Heart left ventricle (tissue), 16 donors: ENCODE results near the gene ABCA13. TPM values are rescaled to one million over a fixed set of nuclear protein-coding genes. Genes with fewer than 3 reads are reported as not detected.

Source experiments
- ATAC-seq, 4 donors: fragments of 200-7000 bp; cut with Tn5 transposase; one replicate each; pipeline ENCODE4 v1.9.1; 2020 to 2022; ENCODE audit warnings: moderate library complexity in 4 of 4, mild to moderate bottlenecking in 3 of 4, moderate number of reproducible peaks in 1 of 4
- DNase-seq, 5 donors: peaks; one replicate each; pipeline ENCODE4 v3.0.0-alpha.2; 2020
- H3K27ac ChIP-seq, 12 donors: fragments of 200-600 bp; sonication (generic) in 4 of 12; one replicate each; pipeline versions ENCODE4 v1.5.0 to v1.8.0; 2016 to 2022; ENCODE audit warnings: mild to moderate bottlenecking in 2 of 12
- H3K27me3 ChIP-seq, 9 donors: fragments of 200-600 bp; sonication (generic) in 2 of 9; one replicate each; pipeline versions ENCODE4 v1.5.1 to v1.8.0; 2016 to 2022; ENCODE audit warnings: mild to moderate bottlenecking in 3 of 9
- H3K36me3 ChIP-seq, 9 donors: fragments of 200-600 bp; sonication (generic) in 2 of 9; one replicate each; pipeline versions ENCODE4 v1.5.0 to v1.8.0; 2018 to 2022; ENCODE audit warnings: mild to moderate bottlenecking in 2 of 9
- H3K4me1 ChIP-seq, 12 donors: fragments of 200-600 bp; sonication (generic) in 4 of 12; one replicate each; pipeline versions ENCODE4 v1.5.0 to v1.8.0; 2016 to 2022; ENCODE audit warnings: mild to moderate bottlenecking in 3 of 12
- H3K4me3 ChIP-seq, 12 donors: fragments of 200-600 bp; sonication (generic) in 4 of 12; one replicate each; pipeline versions ENCODE4 v1.5.0 to v1.8.0; 2017 to 2022; ENCODE audit warnings: mild to moderate bottlenecking in 9 of 12, moderate library complexity in 4 of 12
- H3K9me3 ChIP-seq, 12 donors: fragments of 200-600 bp; sonication (generic) in 4 of 12; one replicate each; pipeline versions ENCODE4 v1.5.0 to v1.8.0; 2016 to 2022; ENCODE audit warnings: mild to moderate bottlenecking in 1 of 12
- POLR2A ChIP-seq, 2 donors: fragments of 450-650 bp; IDR thresholded peaks; one replicate each; pipeline ENCODE4 v1.6.1; 2017; ENCODE audit warnings: antibody characterized with exemption in 2 of 2, mild to moderate bottlenecking in 2 of 2, moderate library complexity in 2 of 2
- WGBS, 4 donors: extraction: QIAGEN DNeasy Blood & Tissue Kit in 2 of 4; methylation state at CpG; one replicate each; pipeline versions ENCODE4 v1.1.5 to v1.1.7; 2013 to 2018; 5-methylcytosine and 5-hydroxymethylcytosine counted together
- intact Hi-C, 10 donors: fragments of 100-400 bp; cut with DNase I; formaldehyde crosslinking; loops; one replicate each; pipeline versions ENCODE4 v1.11.1 to v1.14.2; 2022
- long read RNA-seq, 3 donors: library from polyadenylated mRNA; unstranded; transcript quantifications; one replicate each; pipeline ENCODE4 v2.0.0, GENCODE V29; 2020 to 2021
- polyA plus RNA-seq, 2 donors: library from polyadenylated mRNA; stranded (reverse); fragments of 200-250 nt; gene quantifications; one replicate each; pipeline ENCODE4 v1.2.3, GENCODE V29; 2013
- total RNA-seq, 9 donors: library from RNA; depleted of rRNA in 2 of 9; stranded (reverse); fragments of >200 nt in 2 of 9; fragmentation: NEBNext Ultra II Directional in 3 of 9; extraction: Animal tissue kit (Norgen Biotek cat#: 25700) in 3 of 9; gene quantifications; one replicate each; pipeline versions ENCODE4 v1.1.0 to v1.2.4, GENCODE V29; 2016 to 2023
- TF ChIP-seq, protein P1 (sequence below), 12 donors: fragments of 200-600 bp; sonication (generic) in 4 of 12; IDR thresholded peaks; one replicate each; pipeline versions ENCODE4 v1.5.0 to v1.8.0; 2018 to 2022; ENCODE audit warnings: antibody characterized with exemption in 12 of 12, mild to moderate bottlenecking in 5 of 12
- donor health status: ischemic (EF 13 %, LVEDD 7.1; RV severe dilation, severe dysfunction).
- donor health status: healthy with polysubstance abuse.
- donor health status: DM: no; HTN: yes; CAD: no.
- donor health status: DM: no; HTN: no; CAD: no.
- donor health status: ischemic (EF 25% LVEDD 6.9; RV normal size, moderate dysfunction).
- donor health status: ischemic (EF 25% LVEDD 5.7; RV mildly dilated, moderate dysfunction).
- donor health status: healthy.
- donor health status: DM: yes; HTN: yes; CAD: no.
- donor health status: ischemic (EF 35%, LVEDD 5.7; RV mildly dilated, moderate dysfunction).
- donor health status: nonischemic (EF 11% LVEDD 7.7; RV severe dilation, severe dysfunction).
- donor health status: DM: yes; HTN: yes; CAD: no.
- donor health status: PGD.
- donor health status: ischemic (EF 29% LVEDD 5.4; RV normal size, mild dysfunction).
- donor health status: nonischemic (EF 23%, LVEDD 6.1; RV moderate dilation, normal function).

Gene ABCA13, protein sequence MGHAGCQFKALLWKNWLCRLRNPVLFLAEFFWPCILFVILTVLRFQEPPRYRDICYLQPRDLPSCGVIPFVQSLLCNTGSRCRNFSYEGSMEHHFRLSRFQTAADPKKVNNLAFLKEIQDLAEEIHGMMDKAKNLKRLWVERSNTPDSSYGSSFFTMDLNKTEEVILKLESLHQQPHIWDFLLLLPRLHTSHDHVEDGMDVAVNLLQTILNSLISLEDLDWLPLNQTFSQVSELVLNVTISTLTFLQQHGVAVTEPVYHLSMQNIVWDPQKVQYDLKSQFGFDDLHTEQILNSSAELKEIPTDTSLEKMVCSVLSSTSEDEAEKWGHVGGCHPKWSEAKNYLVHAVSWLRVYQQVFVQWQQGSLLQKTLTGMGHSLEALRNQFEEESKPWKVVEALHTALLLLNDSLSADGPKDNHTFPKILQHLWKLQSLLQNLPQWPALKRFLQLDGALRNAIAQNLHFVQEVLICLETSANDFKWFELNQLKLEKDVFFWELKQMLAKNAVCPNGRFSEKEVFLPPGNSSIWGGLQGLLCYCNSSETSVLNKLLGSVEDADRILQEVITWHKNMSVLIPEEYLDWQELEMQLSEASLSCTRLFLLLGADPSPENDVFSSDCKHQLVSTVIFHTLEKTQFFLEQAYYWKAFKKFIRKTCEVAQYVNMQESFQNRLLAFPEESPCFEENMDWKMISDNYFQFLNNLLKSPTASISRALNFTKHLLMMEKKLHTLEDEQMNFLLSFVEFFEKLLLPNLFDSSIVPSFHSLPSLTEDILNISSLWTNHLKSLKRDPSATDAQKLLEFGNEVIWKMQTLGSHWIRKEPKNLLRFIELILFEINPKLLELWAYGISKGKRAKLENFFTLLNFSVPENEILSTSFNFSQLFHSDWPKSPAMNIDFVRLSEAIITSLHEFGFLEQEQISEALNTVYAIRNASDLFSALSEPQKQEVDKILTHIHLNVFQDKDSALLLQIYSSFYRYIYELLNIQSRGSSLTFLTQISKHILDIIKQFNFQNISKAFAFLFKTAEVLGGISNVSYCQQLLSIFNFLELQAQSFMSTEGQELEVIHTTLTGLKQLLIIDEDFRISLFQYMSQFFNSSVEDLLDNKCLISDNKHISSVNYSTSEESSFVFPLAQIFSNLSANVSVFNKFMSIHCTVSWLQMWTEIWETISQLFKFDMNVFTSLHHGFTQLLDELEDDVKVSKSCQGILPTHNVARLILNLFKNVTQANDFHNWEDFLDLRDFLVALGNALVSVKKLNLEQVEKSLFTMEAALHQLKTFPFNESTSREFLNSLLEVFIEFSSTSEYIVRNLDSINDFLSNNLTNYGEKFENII (N-terminal part only)
- under 1 TPM in 7 of 9 donors, not detected in 2; 0.04 to 0.29 (median 0.09) TPM for total RNA-seq
- under 1 TPM in 1 of 2 donors, not detected in 1; 0.01 TPM for polyA plus RNA-seq
- long read RNA-seq, donor 1: 0 reads
- long read RNA-seq, donor 2: 0 reads
- long read RNA-seq, donor 3, partial matches to known transcripts: 1 of 1 reads
- long read RNA-seq, donor 3, other reads (novel, unspliced or antisense): 0 of 1 reads

DNA sequence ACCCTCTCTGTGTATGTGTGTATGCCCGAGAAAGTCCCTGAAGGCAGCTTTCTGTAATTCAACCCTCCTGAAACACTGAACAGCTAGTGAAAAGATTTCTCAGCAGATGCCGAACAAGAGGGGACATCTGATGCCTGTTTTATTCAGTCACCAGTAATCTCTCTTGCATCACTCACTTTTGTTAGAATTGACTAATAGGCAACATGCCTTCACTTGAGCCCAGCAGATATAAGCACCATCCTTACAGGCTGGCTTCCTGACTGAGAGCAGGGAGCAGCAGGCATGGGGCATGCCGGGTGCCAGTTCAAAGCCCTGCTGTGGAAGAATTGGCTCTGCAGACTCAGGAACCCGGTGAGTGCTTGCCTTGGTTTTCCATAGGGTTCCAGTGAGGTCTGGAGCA lies at the start of gene ABCA13:
Gene ABCA13, plus strand, starts transcription at position 257 of the 400 bp plus-strand sequence. Its CDS starts 26 bp downstream, at position 283.
- Histone ChIP-seq H3K4me3 (no peak within 1 kb of the TSS), H3K27ac (no peak within 1 kb of the TSS), H3K9me3 (no peaks in the 10 kb centered on the region), H3K36me3 (no peaks in the 10 kb centered on the region), H3K27me3 (no peaks in the 10 kb centered on the region), H3K4me1 (no peaks in the 10 kb centered on the region)
- 74 to 89% (median 79%) methylated on average over 4 of the region's 4 CpGs for WGBS, 4 donors
- no peak for DNase-seq
- no peak for TF ChIP-seq POLR2A (IDR thresholded peaks at IDR 0.05)
- TF ChIP-seq, protein P1, sequence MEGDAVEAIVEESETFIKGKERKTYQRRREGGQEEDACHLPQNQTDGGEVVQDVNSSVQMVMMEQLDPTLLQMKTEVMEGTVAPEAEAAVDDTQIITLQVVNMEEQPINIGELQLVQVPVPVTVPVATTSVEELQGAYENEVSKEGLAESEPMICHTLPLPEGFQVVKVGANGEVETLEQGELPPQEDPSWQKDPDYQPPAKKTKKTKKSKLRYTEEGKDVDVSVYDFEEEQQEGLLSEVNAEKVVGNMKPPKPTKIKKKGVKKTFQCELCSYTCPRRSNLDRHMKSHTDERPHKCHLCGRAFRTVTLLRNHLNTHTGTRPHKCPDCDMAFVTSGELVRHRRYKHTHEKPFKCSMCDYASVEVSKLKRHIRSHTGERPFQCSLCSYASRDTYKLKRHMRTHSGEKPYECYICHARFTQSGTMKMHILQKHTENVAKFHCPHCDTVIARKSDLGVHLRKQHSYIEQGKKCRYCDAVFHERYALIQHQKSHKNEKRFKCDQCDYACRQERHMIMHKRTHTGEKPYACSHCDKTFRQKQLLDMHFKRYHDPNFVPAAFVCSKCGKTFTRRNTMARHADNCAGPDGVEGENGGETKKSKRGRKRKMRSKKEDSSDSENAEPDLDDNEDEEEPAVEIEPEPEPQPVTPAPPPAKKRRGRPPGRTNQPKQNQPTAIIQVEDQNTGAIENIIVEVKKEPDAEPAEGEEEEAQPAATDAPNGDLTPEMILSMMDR (IDR thresholded peaks at IDR 0.05): no peak
- no peak for ATAC-seq
- intact Hi-C loops: no loop called here

DNA sequence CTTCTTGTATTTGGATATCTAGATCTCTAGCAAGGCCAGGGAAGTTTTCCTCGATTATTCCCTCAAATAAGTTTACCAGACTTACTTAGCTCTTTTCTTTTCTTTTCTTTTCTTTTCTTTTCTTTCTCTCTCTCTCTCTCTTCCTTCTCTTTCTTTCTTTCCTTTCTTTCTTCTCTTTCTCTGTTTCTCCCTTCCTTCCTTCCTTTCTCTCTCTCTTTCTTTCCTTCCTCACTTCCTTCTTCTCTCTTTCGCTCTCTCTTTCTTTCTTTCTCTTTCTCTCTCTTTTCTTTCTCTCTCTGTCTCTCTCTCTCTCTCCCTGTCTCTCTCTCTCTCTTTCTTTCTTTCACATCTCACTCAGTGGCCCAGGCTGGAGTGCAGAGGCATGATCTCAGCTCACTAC lies 45.2 kb upstream of the ABCA13 start:
- 91 to 92% (median 92%) methylated on average over 2 of the region's 2 CpGs for WGBS, 4 donors

DNA sequence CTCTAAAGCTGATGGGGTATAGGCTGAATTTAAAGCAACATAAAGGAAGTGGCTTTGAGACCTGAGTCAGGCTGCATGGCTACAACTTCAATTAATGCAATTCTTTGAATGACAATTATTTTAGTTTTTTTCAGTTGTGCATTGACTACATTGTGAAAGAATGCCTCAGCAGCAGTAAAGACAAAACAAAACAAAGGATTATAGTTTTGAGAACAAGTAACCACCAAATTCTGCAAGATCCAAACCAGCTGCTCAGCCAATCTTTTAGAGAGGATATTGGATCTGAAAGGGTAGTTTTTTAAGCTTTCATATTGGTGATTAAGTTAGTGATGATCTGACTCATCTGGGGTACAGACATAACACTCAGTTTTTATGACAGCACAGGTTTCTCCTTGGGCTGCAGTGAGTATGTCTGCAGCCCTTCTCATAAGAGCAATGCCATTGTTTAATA lies 40.6 kb upstream of the ABCA13 start:
- Histone ChIP-seq H3K27me3 (no peaks in the 10 kb centered on the region), H3K9me3 (peaks cover 0 to 12% (median 0%) of the 10 kb centered on the region in 12 donors), H3K36me3 (no peaks in the 10 kb centered on the region), H3K4me1 (no peaks in the 10 kb centered on the region), H3K4me3 (no peak overlapping the region), H3K27ac (no peak overlapping the region)
- intact Hi-C loops: no loop called here
- ATAC-seq (no peak), DNase-seq (no peak)
- no peak for TF ChIP-seq POLR2A (IDR thresholded peaks at IDR 0.05)
- TF ChIP-seq, protein P1 (IDR thresholded peaks at IDR 0.05): no peak

More for the DNA sequence above, 45.2 kb upstream of the ABCA13 start:
- Histone ChIP-seq H3K4me1 (no peaks in the 10 kb centered on the region), H3K27me3 (no peaks in the 10 kb centered on the region), H3K4me3 (no peak overlapping the region), H3K36me3 (no peaks in the 10 kb centered on the region), H3K9me3 (peaks cover 0 to 27% (median 0%) of the 10 kb centered on the region in 12 donors), H3K27ac (no peak overlapping the region)
- ATAC-seq (no peak), DNase-seq (no peak)
- intact Hi-C loops: no loop called here
- TF ChIP-seq POLR2A (IDR thresholded peaks at IDR 0.05): no peak

DNA sequence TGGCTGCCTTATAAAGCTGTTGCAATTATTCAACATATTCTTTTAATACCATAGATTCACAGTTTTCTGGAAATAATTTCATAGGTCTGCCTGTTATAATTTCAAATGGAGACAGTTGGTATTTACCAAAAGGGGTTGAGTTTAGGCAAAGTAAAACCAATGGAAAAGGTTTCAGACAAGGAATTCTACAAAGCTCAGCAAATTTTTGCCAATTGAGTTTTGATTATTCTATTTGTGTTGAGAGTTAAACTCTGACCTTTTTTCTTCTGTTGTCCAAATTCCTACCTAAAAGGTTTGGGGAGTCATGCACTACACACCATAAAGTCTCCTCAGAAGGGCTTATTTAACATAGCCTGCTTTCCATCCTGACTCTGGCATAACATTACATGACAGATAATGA lies 38.5 kb upstream of the ABCA13 start:
- H3K27me3 ChIP-seq: no peaks in the 10 kb centered on the region
- no peak for DNase-seq
- intact Hi-C loops: no loop called here
- H3K4me3 ChIP-seq: no peak overlapping the region
- H3K27ac ChIP-seq: no peak overlapping the region
- no peak for TF ChIP-seq POLR2A (IDR thresholded peaks at IDR 0.05)
- TF ChIP-seq, protein P1 (IDR thresholded peaks at IDR 0.05): no peak
- no peaks in the 10 kb centered on the region for H3K9me3 ChIP-seq
- no peaks in the 10 kb centered on the region for H3K4me1 ChIP-seq
- H3K36me3 ChIP-seq: no peaks in the 10 kb centered on the region
- no peak for ATAC-seq
